Aorta (tissue), 5 donors: Measurements from ENCODE around the gene KCNB1. TPM values are rescaled to one million over a fixed set of nuclear protein-coding genes. Genes with fewer than 3 reads are reported as not detected.

Experiments
- ATAC-seq: fragments of 200-7000 bp; cut with Tn5 transposase; one replicate; pipeline ENCODE4 v1.9.1; 2022; ENCODE audit warnings: moderate library complexity; ENCODE audit not compliant: low FRiP score
- DNase-seq, 2 donors: peaks; one replicate each; pipeline ENCODE4 v3.0.0-alpha.2; 2020
- H3K27ac ChIP-seq, 2 donors: one replicate each; pipeline ENCODE4 v1.5.1; 2013; ENCODE audit warnings: low read length in 2 of 2, mild to moderate bottlenecking in 2 of 2, moderate library complexity in 2 of 2, control low read depth in 1 of 2, inconsistent platforms in 1 of 2, low read depth in 1 of 2
- H3K27me3 ChIP-seq, 2 donors: one replicate each; pipeline ENCODE4 v1.6.1; 2013; ENCODE audit warnings: control low read depth in 1 of 2, low read length in 1 of 2, mild to moderate bottlenecking in 1 of 2, moderate library complexity in 1 of 2; ENCODE audit not compliant: insufficient read depth in 2 of 2, control insufficient read depth in 1 of 2
- H3K36me3 ChIP-seq, 2 donors: one replicate each; pipeline ENCODE4 v1.6.1; 2013; ENCODE audit warnings: control low read depth in 1 of 2, low read length in 1 of 2, mild to moderate bottlenecking in 1 of 2; ENCODE audit not compliant: insufficient read depth in 2 of 2, control insufficient read depth in 1 of 2
- H3K4me1 ChIP-seq, 2 donors: one replicate each; pipeline ENCODE4 v1.6.1; 2013; ENCODE audit warnings: low read length in 2 of 2, control low read depth in 1 of 2, mild to moderate bottlenecking in 1 of 2, moderate library complexity in 1 of 2; ENCODE audit not compliant: insufficient read depth in 2 of 2, control insufficient read depth in 1 of 2
- H3K4me3 ChIP-seq, 2 donors: one replicate each; pipeline ENCODE4 v1.5.1; 2013; ENCODE audit warnings: low read length in 2 of 2, control low read depth in 1 of 2, mild to moderate bottlenecking in 1 of 2
- H3K9me3 ChIP-seq: one replicate; pipeline ENCODE4 v1.6.1; 2013; ENCODE audit warnings: mild to moderate bottlenecking, low read length; ENCODE audit not compliant: control insufficient read depth
- WGBS, 2 donors: extraction: QIAGEN DNeasy Blood & Tissue Kit; methylation state at CpG; one replicate each; pipeline ENCODE4 v1.1.7; 2013; 5-methylcytosine and 5-hydroxymethylcytosine counted together
- intact Hi-C, 2 donors: fragments of 100-400 bp; cut with DNase I; formaldehyde crosslinking; loops; one replicate each; pipeline versions ENCODE4 v1.14.2 to v1.15.0; 2022
- polyA plus RNA-seq, 2 donors: library from polyadenylated mRNA; stranded (reverse); fragments of 200-250 nt; gene quantifications; one replicate each; pipeline ENCODE4 v1.2.3, GENCODE V29; 2013
- total RNA-seq, 2 donors: library from RNA; stranded (reverse); fragmentation: NEBNext Ultra II Directional; extraction: Animal tissue kit (Norgen Biotek cat#: 25700); gene quantifications; one replicate each; pipeline ENCODE4 v1.2.1, GENCODE V29; 2021
- donor health status: healthy with polysubstance abuse.
- donor health status: Bipolar disorder and iron deficiency.
- donor health status: DM: no; HTN: no; CAD: no.
- donor health status: DM: no; HTN: no; CAD: no.
- donor health status: DM: yes; HTN: yes; CAD: no.

Gene KCNB1
- total and polyA plus RNA-seq, 4 donors, result under 0.01 to 2.0 (median 0.65) TPM; not detected in 1

DNA sequence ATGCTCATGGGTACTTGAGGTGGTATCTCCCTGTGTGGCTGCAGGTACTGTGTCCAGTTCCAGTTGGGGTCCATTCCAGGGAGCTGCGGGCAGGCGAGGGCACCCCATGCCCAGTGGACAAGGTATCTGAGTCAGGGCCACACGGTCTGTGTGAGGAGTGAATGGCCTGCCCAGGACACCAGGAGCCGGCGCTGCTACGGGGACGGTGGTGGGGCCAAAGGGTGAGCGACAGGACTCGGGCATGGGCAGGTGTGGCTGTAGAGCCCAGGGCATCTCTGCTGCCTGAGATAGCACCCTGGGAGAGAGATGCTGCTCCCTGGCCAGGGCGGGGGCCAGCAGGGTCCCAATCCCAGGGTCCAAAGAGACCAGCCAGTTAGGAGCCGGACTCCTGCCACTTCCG lies 147.0 kb downstream of the KCNB1 start:
- Histone ChIP-seq H3K4me3 (no peak overlapping the region), H3K36me3 (no peaks in the 10 kb centered on the region), H3K27ac (no peak overlapping the region), H3K9me3 (no peaks in the 10 kb centered on the region), H3K4me1 (no peaks in the 10 kb centered on the region), H3K27me3 (no peaks in the 10 kb centered on the region)
- intact Hi-C loops, result loop anchor here in 1 of 2 donors (2.0 to 10.0 kb wide), 3 partner anchors 199 to 589 kb away; no protein-coding TSS in a partner anchor
- ATAC-seq, result no peak
- no peak for DNase-seq
- 96 to 98% methylated on average over 12 of the region's 12 CpGs for WGBS, 2 donors

DNA sequence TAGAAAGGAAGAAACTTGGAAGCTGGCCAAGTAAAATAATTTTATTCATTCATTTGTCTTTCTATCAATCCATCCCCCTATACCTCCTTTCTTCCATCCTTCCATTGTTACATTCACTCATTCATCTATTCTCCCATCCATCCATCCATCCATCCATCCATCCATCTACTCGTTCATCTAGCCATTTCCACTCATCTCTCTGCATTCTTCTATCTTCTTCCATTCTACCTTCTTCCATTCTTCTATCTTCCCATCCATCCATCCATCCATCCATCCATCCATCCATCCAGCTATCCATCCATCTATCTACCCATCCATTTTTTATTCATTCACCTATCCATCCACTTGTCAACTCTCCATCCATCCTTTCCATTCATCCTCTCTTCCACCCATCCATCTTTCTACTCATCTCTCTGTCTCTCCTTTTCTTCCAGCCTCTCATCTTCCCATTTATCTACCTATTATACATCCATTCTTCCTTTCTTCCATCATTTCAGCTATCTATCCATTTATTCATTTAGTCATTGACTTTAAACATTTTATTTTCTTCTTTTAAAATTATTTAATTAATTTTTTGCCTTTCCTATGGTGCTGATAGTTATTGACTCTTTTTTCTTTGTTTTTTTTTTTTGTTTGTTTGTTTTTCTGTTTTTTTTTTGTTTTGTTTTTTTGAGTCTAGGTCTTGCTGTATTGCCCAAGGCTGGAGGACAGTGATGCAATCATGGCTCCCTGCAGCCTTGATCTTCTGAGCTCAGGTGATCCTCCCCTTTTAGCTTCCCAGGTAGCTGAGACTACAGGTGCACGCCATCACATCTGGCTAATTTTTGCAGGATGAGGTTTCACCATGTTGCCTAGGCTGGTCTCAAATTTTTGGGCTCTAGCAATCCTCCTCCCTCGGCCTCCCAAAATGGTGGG lies 151.5 kb downstream of the KCNB1 start:
- ATAC-seq (no peak), DNase-seq (no peak)
- Histone ChIP-seq H3K4me1 (no peaks in the 10 kb centered on the region), H3K9me3 (no peaks in the 10 kb centered on the region), H3K36me3 (no peaks in the 10 kb centered on the region), H3K27me3 (no peaks in the 10 kb centered on the region), H3K27ac (no peak overlapping the region), H3K4me3 (no peak overlapping the region)
- intact Hi-C loops, result loop anchor here (5.0 to 10.0 kb wide), 2 partner anchors 276 to 594 kb away; no protein-coding TSS in a partner anchor
- 85 to 87% methylated on average over 3 of the region's 3 CpGs for WGBS, 2 donors

DNA sequence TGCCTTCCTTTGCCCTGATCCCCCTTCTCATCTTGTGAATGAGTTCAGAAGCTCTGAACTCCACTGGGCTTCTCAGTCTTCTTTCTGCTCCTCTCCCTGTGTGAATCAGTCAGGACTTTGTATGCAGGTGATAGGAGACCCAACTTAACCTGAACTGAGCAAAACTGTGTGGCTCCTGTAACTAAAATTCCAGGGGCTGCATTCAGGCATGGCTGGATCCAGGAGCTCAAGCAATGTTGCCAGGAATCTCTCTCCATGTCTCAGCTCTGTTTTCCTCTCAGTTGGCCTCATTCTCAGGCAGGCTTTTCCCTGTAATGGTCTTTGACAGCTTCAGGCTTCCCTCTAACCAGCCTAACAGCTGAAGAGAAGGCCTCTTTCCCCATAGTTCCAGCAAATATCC lies 153.7 kb downstream of the KCNB1 start:
- Histone ChIP-seq H3K36me3 (no peaks in the 10 kb centered on the region), H3K4me1 (no peaks in the 10 kb centered on the region), H3K4me3 (no peak overlapping the region), H3K9me3 (no peaks in the 10 kb centered on the region), H3K27me3 (no peaks in the 10 kb centered on the region), H3K27ac (no peak overlapping the region)
- ATAC-seq (no peak), DNase-seq (no peak)
- intact Hi-C loops, result no loop called here

DNA sequence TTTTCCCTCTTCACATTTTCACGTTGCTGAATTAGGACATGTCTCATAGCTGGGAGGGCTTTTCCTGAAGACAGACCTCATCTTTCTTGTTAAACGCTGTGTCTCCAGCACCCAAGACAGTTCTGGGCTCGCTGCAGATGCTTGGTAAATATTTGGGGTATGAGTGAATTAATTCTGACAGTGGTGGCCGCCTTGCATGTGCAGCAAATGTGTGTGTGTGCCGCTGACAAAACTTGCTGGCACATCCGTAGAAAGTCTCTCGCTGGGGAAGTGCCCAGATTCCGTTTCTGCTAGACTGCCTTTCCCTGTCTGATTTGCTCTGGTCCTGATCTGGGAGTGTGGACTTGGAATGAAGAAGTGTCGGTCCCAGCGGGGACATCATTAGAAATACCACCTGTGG lies 156.4 kb downstream of the KCNB1 start:
- Histone ChIP-seq H3K27ac (no peak overlapping the region), H3K27me3 (no peaks in the 10 kb centered on the region), H3K4me3 (no peak overlapping the region), H3K9me3 (no peaks in the 10 kb centered on the region), H3K4me1 (no peaks in the 10 kb centered on the region), H3K36me3 (no peaks in the 10 kb centered on the region)
- DNase-seq (no peak), ATAC-seq (no peak)
- 12 to 15% methylated on average over 10 of the region's 10 CpGs for WGBS, 2 donors
- intact Hi-C loops, result no loop called here

DNA sequence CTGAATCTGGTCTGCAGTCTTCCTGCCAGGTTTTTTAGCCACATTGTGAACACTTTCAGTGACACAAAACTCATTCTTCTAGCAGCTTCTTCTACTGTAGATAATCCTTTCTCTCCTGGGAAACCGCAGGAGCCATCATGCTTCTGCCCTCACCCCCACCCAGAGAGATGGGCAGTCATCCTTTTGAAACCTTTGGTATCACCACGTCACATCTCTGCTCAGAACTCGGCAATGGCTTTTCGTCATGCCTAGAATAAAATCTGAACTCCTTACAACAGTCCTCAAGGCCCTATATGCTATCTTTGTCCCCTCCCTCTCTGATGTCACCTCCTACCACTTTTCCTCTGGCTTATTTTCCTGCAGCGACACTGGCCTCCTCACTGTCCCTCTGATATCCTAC lies 158.2 kb downstream of the KCNB1 start:
- no peak overlapping the region for H3K4me3 ChIP-seq

DNA sequence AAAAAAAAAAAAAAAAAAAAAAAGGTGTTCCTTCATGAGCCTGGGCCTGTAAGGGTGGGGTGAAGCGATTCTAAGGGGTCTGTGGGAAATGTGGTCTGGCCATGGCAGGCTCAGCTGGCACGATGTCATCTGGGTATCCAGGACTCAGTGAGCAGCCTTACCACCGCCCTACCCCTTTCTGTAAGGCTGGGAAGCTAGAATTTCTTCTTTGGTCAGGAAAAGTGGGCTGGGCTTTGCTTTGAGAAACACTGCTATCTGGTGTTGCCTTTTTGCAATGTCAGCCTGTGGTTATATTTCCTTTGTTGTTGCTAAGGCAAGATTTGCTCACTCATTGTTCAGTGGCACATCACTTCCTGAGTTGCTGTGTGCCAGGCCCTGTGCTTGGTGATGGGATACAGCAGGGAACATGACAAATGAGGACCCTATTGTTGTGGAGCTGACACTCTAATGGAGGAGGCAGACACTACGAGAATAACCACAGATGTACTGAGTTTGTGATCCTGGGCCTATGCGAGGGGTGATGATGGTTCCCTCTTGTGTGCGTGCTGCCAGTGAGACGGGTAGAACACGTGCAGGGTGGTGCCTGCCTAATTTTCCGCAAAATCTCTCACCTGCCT lies 158.7 kb downstream of the KCNB1 start:
- H3K4me1 ChIP-seq, result no peaks in the 10 kb centered on the region
- no peak for DNase-seq
- ATAC-seq, result peak; percentile 64
- intact Hi-C loops, result no loop called here
- H3K27me3 ChIP-seq, result peaks cover 0 to 1% of the 10 kb centered on the region in 2 donors
- H3K4me3 ChIP-seq, result no peak overlapping the region
- WGBS, 2 donors, result 63 to 73% methylated on average over 9 of the region's 9 CpGs
- no peak overlapping the region for H3K27ac ChIP-seq
- no peaks in the 10 kb centered on the region for H3K36me3 ChIP-seq
- no peaks in the 10 kb centered on the region for H3K9me3 ChIP-seq

More for the DNA sequence above, 158.2 kb downstream of the KCNB1 start:
- H3K27me3 ChIP-seq, result peaks cover 0 to under 1% of the 10 kb centered on the region in 2 donors
- H3K36me3 ChIP-seq, result no peaks in the 10 kb centered on the region
- ATAC-seq, result no peak
- no peak overlapping the region for H3K27ac ChIP-seq
- intact Hi-C loops, result no loop called here
- WGBS, 2 donors, result 91 to 92% methylated on average over 5 of the region's 5 CpGs
- H3K9me3 ChIP-seq, result no peaks in the 10 kb centered on the region
- no peaks in the 10 kb centered on the region for H3K4me1 ChIP-seq
- no peak for DNase-seq

DNA sequence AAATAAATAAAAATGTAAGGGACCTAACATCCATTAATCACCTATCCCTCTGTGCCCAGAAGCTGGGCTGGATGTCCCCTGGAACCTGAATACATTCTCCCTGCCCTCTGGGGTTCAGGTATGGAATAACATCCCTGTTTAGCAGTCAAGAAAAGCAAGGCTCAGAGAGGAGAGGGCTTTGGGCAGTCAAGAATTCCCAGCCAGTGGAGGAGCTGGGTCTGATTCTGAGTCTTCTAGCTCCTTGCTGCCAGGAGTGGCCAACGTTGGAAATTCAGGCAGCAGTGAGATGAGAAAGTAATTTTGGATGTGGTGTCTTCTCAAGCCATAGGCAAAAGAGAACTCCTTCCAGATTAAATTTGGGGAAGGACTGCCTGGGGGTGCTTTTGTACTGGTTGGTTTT lies 162.0 kb downstream of the KCNB1 start:
- H3K9me3 ChIP-seq, result no peaks in the 10 kb centered on the region
- H3K4me1 ChIP-seq, result no peaks in the 10 kb centered on the region
- no peak for ATAC-seq
- 1 to 3% methylated on average over 1 of the region's 1 CpG for WGBS, 2 donors
- no peak overlapping the region for H3K27ac ChIP-seq
- DNase-seq, result no peak
- intact Hi-C loops, result no loop called here
- H3K4me3 ChIP-seq, result no peak overlapping the region
- peaks cover 0 to 1% of the 10 kb centered on the region in 2 donors for H3K27me3 ChIP-seq
- H3K36me3 ChIP-seq, result no peaks in the 10 kb centered on the region

DNA sequence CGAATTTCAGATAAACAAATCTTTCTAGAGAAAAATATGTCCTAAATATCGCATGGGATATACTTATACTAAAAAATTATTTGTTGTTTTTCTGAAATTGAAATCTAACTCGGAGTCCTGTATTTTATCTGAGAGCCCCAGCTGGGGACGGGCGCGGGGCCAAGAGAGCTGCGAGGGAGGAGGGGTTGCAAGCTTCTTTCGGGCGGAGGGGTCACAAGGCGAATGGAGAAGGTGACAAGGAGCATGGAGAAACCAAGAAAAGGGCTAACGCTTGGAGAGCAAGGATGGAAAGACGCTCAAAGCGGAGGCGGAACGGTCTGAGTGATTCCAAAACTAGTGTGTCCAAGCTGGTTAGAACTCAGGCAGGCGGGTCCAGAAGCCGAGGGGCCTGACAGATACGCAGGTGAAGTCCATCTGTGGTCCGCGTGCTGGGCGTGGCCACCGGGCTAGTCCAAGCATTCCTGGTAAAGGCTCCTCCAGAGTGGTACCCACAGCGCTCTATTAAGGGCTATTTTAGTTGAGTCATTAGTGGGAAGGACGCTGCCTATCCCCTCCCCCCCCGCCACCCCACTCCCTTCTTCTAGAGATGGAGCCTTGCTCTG lies 163.2 kb downstream of the KCNB1 start:
- Histone ChIP-seq H3K4me1 (no peaks in the 10 kb centered on the region), H3K9me3 (no peaks in the 10 kb centered on the region), H3K27ac (no peak overlapping the region), H3K27me3 (peaks cover 0 to 1% of the 10 kb centered on the region in 2 donors), H3K4me3 (no peak overlapping the region), H3K36me3 (no peaks in the 10 kb centered on the region)
- intact Hi-C loops, result no loop called here
- no peak for DNase-seq
- ATAC-seq, result no peak
- WGBS, 2 donors, result 14 to 19% methylated on average over 25 of the region's 25 CpGs
